NCI-H2171 treated with DMSO at 0.1 percent for 48 hours (cell line): ENCODE measurements around the gene UBE2G1.

Experiments used
- DNase-seq: peaks from one replicate; lab custom pipeline; 2025; lab: John Stamatoyannopoulos, UW

Gene UBE2G1

DNA sequence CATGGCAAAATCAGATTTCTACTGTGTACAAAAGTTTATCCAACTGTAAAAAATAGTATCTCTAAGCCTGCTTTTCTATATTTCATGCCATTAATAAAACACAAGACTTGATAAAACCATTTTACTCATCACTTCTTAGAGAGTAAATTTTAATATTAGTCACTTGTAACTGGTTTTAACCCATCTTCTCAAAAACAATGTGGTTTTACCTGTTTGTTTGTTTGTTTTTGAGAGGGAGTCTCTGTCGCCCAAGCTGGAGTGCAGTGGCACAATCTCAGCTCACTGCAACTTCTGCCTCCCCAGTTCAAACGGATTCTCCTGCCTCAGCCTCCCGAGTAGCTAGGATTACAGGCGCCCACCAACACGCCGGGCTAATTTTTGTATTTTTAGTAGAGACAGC, 32.1 kb downstream of the UBE2G1 start:
- DNase-seq, result no peak

DNA sequence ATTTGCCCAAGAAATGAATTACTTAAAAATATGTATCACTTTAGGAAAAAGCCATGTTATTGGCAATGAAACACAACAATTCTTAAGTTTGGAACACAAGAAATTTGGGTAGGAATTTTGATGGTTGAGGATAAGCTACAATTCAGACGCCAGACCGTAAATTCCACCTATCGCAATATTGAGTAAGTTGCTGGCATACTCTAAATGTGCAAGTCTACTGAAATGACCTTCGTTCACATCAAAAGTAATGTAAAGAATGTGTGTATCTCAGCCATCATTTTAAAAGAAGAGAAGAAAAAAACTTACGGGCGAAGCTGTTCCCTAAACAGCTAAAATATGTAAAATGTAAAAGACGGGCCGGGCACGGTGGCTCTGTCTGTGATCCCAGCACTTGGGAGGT, 33.4 kb downstream of the UBE2G1 start:
- no peak for DNase-seq

DNA sequence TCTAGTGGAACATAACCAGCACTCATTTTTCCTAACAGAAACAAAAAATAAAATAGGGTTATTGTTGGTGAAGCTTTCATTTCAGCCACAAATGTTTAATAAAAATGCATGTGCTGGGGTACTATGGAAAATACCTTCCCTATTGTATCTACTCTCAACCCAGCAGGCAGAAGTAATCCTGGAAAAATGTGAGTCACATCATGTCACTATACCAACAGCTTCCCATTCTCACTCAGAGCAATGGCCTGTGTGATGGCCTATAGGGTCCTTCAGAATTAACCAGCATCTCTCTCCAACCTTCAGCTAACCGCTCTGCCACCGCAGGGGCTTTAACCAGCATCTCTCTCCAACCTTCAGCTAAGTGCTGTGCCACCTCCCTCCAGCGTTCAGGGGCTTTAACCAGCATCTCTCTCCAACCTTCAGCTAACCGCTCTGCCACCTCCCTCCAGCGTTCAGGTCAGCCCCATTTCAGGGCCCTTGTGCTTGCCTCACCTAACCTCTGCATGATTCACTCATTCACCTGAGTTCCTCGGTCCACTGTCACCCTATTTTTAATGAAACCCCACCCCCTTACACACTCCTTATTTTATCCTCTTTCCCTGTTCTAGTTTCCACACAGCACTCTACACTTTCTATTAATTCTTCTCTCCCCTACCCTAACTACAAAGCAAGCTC, 34.0 kb downstream of the UBE2G1 start:
- DNase-seq, result no peak

DNA sequence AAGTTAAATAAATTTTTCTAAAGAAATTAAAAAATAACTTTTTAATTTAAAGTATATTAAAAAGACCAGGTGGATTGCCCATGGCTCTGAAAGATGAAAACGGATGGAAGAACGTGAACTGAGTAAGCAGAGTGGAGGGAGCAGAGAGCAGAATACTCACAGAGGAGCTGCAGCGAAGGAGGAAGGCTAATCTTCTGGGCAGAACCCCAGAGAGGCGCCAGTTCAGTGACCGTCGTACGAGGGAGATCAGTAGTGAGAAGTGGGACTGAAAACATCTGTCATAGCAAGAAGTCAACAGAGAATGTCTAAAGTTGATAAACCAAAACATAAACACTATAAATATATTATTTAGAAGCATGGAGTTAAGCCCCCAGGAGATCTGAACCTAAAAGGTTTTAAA, 34.9 kb downstream of the UBE2G1 start:
- DNase-seq, result peak; percentile 11

DNA sequence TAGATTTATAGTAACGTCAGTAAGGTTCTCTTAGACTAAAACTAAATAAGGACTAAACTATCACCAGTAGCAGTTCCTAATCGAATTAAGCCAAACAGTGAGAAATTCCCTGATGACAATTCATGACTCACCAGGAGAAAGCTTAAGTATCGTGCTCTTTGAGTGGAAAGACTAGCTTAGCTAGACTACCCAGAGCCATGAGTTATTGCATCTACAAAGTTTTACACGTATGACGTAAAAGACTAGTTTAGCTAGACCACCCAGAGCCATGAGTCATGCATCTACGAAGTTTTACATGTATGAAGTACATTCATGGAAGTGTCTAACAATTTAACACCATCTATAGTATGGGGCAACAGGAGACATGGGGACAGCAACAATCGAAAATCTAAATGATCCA, 36.6 kb downstream of the UBE2G1 start:
- no peak for DNase-seq

DNA sequence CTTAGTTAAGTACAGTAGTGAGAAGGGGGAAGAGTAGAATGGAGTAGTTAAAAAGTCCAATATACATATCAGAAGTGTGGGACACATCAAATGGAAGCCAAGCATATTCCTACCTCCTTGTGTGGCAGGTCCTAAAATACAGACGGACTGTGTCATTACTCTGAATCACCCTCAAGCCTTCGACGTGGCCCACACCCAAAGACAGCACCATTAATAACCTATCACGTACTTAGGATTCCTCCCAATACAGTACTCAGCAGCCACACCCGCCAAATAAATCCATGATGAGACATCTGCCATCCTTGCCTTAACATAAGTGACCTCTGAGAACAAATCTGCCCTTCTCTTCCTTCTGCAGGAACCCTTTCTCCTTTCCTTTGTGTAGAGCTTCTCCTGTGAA, 38.9 kb downstream of the UBE2G1 start:
- DNase-seq, result no peak

DNA sequence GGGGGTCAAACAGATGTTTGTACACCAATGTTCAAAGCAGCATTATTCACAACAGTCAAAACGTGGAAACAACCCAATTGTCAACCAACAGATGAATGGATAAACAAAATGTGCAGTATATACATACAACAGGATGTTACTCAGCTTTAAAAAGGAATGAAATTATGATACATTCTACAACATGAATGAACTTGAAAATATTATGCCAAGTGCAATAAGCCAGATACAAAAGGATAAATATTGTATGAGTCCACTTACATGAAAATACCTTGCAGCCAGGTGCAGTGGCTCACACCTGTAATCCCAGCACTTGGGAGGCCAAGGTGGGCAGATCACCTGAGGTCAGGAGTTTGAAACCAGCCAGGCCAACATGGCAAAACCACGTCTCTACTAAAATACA, 39.9 kb downstream of the UBE2G1 start:
- DNase-seq, result no peak

DNA sequence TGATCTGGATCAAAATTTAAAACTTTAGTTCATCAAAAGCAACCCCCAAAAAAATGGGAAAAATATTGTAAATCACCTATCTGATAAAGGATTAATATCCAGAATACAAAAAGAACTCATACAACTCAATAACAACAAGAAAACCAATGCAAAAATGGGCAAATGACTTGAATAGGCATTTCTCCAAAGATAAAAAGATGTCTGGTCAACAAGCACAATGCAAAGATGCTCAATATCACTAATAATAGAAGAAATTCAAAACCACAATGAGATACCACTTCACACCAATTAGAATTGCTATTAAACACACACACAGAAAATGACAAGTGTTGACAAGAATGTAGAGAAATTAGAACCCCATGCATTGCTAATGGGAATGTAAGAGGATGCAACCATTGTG, 40.4 kb downstream of the UBE2G1 start:
- DNase-seq, result no peak

DNA sequence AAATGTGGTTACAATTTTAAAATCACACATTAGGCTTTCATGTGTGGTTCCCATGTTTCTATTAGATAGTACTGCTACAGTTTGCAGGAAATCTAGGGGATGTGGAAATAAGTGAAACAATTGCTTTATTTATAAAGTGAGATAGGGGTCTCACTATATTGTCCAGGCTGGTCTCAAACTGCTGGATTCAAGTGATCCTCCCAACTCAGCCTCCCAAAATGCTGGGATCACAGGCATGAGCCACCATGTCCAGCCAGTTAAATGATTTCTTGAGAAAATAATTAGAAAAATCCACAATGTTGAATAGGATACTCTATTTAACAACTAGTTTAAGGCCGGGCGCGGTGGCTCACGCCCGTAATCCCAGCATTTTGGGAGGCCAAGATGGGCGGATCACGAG, 42.0 kb downstream of the UBE2G1 start:
- no peak for DNase-seq

DNA sequence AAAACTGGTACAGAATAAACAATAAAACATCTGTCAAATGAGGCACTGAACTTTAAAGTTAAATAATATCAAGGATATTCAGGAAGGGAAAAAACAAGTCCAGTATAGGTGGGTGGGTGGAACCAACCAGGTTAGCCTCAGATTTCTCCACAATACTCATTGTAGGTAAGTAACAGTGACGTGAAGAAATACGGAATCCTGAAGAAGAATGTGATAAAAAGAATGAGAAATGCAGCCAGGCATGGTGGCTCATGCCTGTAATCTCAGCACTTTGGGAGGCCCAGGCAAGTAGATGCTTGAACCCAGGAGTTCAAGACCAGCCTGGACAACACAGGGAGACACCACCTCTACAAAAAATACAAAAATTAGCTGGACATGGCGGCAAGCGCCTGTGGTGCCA, 47.3 kb downstream of the UBE2G1 start:
- DNase-seq, result no peak

DNA sequence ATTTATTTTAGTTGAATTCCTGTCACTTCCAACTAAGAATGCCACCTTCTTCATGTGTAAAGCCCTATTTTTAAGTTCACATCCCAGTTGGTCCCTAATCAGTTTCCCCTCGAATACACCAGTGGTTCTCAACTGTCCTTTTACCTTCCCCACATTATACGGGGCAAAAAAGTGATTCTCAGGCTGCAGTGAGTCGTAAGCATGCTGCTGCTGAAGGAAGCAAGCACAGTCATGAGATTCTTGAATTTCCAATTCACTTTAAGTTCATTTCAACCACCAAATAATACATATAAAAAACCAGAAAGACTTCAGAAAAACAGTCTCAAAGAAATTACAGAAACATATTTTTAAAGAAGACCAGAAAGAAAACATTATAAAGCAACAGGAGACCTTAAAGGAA, 47.9 kb downstream of the UBE2G1 start:
- no peak for DNase-seq

DNA sequence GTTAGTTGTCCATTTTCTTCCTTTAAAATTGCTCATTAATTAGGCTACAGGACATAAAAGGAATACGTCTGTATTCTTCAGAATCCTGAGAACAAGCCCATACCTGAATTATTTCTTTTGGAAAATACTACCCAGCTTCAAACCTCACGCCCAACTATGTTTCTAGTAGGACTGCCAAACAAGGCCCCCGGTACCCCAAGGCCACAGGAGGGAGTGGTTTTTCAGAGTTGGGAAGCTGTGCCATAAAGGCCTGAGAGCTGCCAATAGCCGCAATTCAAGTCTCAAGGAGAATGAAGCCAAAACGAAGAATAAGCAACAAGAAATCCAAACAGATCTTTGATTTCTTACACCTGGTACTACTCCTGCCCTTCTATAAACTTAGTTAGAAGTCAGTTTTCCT, 48.3 kb downstream of the UBE2G1 start:
- DNase-seq, result no peak

DNA sequence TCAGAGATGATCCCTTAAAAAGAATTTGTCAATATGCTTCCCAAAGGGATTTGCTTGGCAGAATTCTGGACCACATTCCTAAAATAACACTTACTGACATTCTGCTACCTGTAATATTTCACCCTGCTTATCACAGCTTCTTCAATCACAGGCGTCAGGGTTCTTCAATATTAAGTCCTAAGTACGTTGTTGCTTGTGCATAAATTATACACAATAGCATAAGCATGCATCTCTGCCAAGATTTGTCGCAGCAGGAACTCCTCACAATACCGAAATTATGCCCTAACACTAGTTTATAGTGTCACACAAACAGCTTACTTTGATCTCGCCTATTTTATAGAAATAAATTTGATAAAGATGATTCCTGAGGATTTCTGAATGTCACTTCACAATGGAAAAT, 48.9 kb downstream of the UBE2G1 start:
- no peak for DNase-seq

DNA sequence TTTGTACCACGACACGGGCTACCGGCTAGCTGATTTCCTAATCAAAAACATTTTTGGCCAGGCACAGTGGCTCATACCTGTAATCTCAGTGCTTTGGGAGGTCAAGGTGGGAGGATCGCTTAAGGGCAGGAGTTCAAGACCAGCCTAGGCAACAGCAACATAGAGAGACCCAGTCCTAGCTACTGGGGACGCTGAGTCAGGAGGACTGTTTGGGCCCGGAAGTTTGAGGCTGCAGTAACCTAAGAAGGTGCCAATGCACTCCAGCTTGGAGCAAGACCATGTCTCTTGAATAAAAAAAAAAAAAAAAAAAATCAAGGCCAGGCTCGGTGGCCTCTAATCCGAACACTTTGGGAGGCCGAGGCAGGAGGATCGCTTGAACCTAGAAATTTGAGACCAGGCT, 49.8 kb downstream of the UBE2G1 start:
- no peak for DNase-seq

DNA sequence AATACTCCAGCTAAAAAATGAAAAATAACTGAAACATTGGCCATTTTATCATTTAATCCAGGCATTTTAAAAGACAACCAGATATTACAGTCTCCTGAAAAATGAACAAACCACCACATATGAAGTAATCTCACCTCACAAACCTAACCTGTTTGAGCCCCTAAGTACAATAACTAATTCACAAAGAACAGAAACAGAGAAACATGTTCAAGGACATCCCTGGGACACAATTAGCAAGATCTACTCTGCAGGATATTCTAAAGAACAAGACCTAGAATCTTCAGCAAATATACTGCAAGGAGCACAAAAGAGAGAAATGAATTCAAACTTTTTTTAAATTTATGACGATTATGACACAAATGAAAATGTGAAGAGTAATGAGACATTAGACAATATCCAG, 51.9 kb downstream of the UBE2G1 start:
- no peak for DNase-seq

DNA sequence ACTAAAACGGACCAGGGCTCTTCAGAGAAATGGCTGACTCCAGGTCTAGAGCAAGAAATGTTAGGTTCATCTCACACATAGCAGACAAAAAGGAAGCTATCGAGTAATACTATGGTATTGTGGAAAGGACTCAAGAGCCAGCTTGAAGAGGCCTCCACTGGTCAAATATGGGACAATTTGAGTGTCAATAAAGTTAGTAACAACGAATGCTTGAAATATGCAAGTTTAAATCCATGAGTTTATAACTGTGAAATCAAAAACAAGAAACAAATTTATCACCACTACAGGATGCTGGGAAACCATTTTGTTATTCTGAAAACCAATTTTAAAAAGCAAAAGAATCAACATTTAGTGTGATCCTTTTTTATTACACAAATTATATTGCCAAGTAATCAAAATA, 52.3 kb downstream of the UBE2G1 start:
- no peak for DNase-seq

DNA sequence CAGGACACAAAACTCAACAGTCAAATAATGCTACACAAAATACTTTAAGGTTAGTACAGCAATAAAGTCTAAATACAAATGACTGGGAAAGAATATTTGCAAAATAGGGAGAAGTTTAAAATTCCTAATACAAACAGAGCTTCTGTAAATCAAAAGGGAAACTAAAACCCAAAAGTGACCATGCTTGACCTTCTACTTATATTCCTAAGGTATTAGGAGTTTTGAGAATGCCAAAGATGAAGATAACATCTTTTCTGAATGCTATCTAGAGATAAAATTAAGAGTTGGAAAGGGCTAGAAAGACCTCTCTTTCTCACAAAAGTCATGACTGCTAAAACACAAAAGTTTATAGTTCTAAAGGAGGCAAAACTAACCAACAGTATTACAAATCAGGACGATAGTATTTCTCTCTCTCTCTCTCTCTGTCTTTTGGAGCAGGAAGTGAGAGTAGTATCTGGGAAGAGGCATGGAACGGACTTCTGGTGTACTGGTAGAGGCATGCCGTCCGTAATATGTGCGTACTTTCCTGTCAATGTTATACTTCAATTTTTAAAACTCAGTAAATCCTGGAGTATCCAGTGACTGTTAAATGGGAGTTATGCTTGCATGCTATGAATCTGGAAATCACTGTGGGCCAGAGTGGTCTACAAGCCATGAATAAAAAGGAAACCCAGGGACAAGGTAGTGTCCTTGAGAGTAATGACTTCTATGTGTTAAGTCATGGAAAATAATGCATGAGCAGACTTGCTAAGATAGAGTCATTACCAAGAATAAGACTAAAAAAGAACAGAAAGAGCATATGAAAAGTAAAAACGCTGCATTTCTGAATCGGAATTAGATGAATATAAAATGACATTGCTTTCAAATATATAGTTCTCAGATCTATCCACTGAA, 53.0 kb downstream of the UBE2G1 start:
- DNase-seq, result no peak

DNA sequence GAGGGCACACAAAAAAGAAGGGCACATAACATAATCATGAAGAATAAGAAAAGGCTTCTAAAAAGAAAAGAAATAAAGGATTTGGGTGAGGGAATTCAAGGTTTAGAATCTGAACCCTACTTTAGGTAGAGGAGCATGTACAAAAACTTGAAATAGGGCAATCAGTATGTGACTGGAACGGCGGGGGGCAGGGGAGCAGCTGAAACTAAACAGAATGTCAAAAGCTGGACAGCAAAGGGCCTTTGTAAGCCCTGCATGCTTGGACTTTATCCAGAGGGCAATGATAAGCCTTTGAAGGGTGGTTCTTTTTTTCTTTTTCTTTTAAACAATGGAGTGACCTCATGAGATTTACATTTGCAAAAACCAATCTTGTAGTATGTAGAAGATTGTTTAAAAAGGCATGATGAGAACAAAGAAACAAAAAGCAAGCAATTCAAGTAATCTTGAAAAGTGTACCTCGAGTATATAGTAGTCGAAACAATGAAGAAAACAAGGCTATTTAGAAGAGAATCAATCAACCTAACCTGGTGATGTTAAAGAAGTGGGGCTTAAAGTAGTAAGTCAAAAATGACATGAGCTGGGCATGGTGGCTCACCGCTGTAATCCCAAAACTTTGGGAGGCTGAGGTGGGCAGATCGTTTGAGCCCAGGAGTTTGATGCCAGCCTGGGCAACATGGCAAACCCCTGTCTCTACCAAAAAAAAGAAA, 56.0 kb downstream of the UBE2G1 start:
- no peak for DNase-seq

DNA sequence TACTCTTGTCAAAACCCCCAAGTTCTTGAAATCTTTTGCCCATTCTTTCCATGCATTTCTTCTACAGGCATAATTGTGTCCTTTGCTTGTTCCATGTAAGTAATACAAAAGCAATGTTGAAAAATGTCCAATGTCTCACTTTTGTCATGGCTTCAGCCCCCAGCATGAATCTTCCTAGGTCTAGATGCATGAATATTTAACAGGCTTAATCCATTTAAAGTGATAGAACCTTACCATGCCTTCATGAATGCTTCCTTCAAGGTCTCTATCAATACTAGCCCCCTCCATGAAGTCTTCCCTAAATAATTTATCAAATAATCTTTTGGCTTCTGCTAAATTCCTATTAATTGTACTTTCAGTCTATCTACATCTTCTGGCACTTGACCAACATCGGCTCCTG, 56.6 kb downstream of the UBE2G1 start:
- DNase-seq, result no peak

DNA sequence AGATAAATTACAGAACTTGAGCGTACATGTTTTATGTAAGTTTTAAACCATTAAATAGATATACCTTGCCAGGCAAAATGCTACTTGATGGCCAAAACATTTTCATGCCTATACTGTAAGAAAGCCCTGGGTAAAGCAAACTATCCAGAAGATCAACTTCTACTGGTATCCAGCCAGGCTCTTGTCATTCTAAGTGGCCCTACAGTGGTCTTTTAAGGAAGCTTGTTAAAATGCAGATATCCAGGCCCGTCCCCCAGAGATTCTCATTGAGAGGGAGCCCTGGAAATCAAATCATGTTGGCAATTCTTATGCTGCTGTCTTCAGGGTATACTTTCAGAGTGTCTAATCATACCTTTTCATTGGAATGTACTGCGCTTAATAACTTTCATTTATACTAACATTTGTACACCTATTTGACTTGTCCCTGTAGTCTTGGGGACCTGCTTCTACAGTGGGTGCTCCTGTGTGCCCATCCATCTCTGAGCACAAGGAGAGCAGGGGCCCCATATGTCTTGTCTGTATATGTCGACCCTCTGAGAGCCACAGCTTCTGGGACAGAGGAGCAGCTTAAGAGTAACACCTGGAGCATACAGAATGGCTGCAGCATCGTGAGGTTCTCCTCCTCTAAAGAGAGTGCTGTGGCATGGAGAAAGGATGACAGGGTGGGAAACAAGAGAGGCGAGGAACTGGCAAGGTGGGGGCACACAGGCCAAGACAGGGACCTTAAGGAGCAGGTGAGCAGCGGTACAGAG, 59.1 kb downstream of the UBE2G1 start:
- DNase-seq, result no peak

DNA sequence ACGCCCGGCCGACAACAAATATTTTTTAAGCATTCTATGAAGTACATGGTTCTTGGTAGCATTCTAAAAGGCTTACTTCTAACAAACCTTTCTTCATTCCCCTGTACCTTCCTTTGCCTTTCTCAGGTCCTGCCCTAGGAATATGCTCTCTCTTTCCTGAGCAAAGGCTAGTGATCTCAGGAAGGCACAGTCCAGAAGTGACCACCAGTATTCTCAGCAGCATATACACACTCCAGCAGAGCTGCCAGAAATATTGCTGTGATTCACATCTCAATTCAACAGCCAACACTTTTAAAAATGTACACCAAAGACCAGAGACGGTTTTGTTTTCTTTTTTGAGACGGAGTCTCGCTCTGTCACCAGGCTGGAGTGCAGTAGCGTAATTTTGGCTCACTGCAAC, 61.3 kb downstream of the UBE2G1 start:
- DNase-seq, result no peak

DNA sequence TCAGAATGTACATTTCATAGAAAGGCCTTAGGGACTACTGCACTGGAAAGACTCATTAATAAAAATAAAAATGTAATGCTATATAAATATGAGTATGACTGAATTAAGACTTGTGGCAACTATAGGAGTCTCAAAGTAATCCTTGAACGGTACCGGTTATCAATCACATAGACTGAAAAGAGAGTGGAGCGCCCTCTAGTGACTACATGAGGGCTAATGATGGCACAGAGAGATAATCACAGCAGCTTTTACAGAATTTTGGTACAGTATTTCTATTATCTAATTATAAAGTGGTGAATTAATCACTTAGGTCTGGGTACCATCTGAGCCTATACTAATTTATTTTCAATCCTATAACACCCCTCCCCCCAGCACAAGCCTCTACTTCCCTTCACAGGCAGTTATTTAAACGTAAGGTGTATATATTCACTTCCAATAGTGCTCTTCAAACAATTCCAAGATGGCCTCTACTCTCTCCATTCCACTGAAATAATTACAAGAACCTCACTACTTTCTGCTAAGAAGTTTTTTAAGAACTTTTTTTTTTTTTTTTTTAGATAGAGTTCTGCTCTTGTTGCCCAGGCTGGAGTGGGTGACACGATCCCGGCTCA, 62.0 kb downstream of the UBE2G1 start:
- peak; percentile 56 for DNase-seq
